Spleen (tissue), 11 donors: ENCODE measurements around the gene FAM43B. TPM values are rescaled to one million over a fixed set of nuclear protein-coding genes. Genes with fewer than 3 reads are reported as not detected.

Experiments used
- DNase-seq: peaks from one replicate; pipeline ENCODE4 v3.0.0-alpha.2; 2020
- H3K27ac ChIP-seq, 8 donors: fragments of 200-600 bp; sonication (generic) in 7 of 8; 1 replicate in 4 of 8; 2 replicates in 4 of 8; pipeline versions ENCODE4 v1.5.0 to v1.8.0; 2016 to 2021; ENCODE audit warnings: inconsistent platforms in 4 of 8, mild to moderate bottlenecking in 4 of 8, moderate library complexity in 1 of 8
- H3K27me3 ChIP-seq, 7 donors: fragments of 200-600 bp; sonication (generic) in 6 of 7; replicated peaks in 1 of 7; 1 replicate in 4 of 7; 2 replicates in 3 of 7; pipeline versions ENCODE4 v1.5.0 to v1.8.0; 2016 to 2021; ENCODE audit warnings: inconsistent platforms in 3 of 7, mild to moderate bottlenecking in 1 of 7
- H3K36me3 ChIP-seq, 6 donors: fragments of 200-600 bp; sonication (generic) in 5 of 6; 1 replicate in 4 of 6; 2 replicates in 2 of 6; pipeline versions ENCODE4 v1.5.0 to v1.8.0; 2016 to 2021; ENCODE audit warnings: inconsistent platforms in 2 of 6
- H3K4me1 ChIP-seq, 6 donors: fragments of 200-600 bp; sonication (generic) in 5 of 6; 1 replicate in 3 of 6; 2 replicates in 3 of 6; pipeline versions ENCODE4 v1.5.0 to v1.8.0; 2016 to 2021; ENCODE audit warnings: inconsistent platforms in 3 of 6
- H3K4me3 ChIP-seq, 8 donors: fragments of 200-600 bp; sonication (generic) in 7 of 8; 1 replicate in 4 of 8; 2 replicates in 4 of 8; pipeline versions ENCODE4 v1.5.0 to v1.8.0; 2016 to 2021; ENCODE audit warnings: inconsistent platforms in 4 of 8, mild to moderate bottlenecking in 4 of 8, moderate library complexity in 2 of 8
- H3K9me3 ChIP-seq, 8 donors: fragments of 200-600 bp; sonication (generic) in 7 of 8; 1 replicate in 4 of 8; 2 replicates in 4 of 8; pipeline versions ENCODE4 v1.5.0 to v1.8.0; 2016 to 2021; ENCODE audit warnings: inconsistent platforms in 4 of 8
- CTCF ChIP-seq, 11 experiments: fragments of 200-600 bp in 7 of 11; fragments of 450-650 bp in 4 of 11; sonication (generic) in 4 of 11; IDR thresholded peaks in 8 of 11; conservative IDR thresholded peaks in 3 of 11; 1 replicate in 7 of 11; 2 replicates in 4 of 11; pipeline versions ENCODE4 v1.4.0 to v1.8.0; 2016 to 2021; ENCODE audit warnings: antibody characterized with exemption in 11 of 11, inconsistent platforms in 4 of 11, mild to moderate bottlenecking in 1 of 11
- POLR2A ChIP-seq, 3 donors: fragments of 450-650 bp; IDR thresholded peaks; one replicate each; pipeline ENCODE4 v1.5.1; 2017; ENCODE audit warnings: antibody characterized with exemption in 3 of 3, mild to moderate bottlenecking in 1 of 3
- POLR2AphosphoS5 ChIP-seq, 3 donors: sonication (generic); formaldehyde crosslinking; IDR thresholded peaks; one replicate each; pipeline ENCODE4 v1.5.1; 2017; ENCODE audit warnings: antibody characterized with exemption in 3 of 3
- WGBS, 5 donors: extraction: QIAGEN DNeasy Blood & Tissue Kit in 3 of 5; methylation state at CpG; one replicate each; pipeline versions ENCODE4 v1.1.5 to v1.1.7; 2013 to 2018; 5-methylcytosine and 5-hydroxymethylcytosine counted together
- intact Hi-C: fragments of 100-400 bp; cut with DNase I; formaldehyde crosslinking; loops from one replicate; pipeline ENCODE4 v1.15.0; 2023; ENCODE audit warnings: low total_unique reads
- polyA plus RNA-seq, 3 donors: library from polyadenylated mRNA; stranded (reverse); fragments of 200-250 nt; gene quantifications; one replicate each; pipeline ENCODE4 v1.2.1, GENCODE V29; 2013
- total RNA-seq, 7 donors: library from RNA; depleted of rRNA in 3 of 7; stranded (reverse); fragments of >200 nt in 3 of 7; fragmentation: NEBNext Ultra II Directional in 4 of 7; extraction: Animal tissue kit (Norgen Biotek cat#: 25700) in 4 of 7; gene quantifications; one replicate each; pipeline versions ENCODE4 v1.1.0 to v1.2.1, GENCODE V29; 2016 to 2021
- donor health status: healthy with polysubstance abuse.
- donor health status: DM: no; HTN: no; CAD: no; lungs with moderate emphysema.
- donor health status: DM: no; HTN: no; CAD: no.
- donor health status: Bipolar disorder and iron deficiency.
- donor health status: healthy.
- donor health status: DM: no; HTN: no; CAD: no.
- donor health status: DM: yes; HTN: yes; CAD: no.

FAM43B gene
- total and polyA plus RNA-seq, 10 donors: 0.11 to 0.97 (median 0.71) TPM

DNA sequence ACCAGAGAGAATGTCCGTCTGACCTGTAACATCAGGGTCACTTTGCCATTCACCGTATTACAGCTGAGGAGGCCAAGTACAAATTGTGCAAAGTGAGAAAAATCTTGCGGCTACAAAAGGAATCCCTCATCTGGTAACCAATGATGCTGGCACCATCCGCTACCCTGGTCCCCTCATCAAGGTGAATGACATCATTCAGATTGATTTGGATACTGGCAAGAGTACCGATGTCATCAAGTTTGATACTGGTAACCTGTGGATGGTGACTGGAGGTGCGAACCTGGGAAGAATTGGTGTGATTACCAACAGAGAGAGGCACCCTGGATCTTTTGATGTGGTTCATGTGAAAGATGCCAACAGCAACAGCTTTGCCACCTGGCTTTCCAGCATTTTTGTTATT is 26.1 kb upstream of the FAM43B start:
- Histone ChIP-seq H3K27ac (no peak overlapping the region), H3K36me3 (no peaks in the 10 kb centered on the region), H3K27me3 (peaks cover 0 to 46% (median 11%) of the 10 kb centered on the region in 7 donors), H3K9me3 (no peaks in the 10 kb centered on the region), H3K4me1 (peaks cover 0 to 7% (median 6%) of the 10 kb centered on the region in 6 donors), H3K4me3 (no peak overlapping the region)
- intact Hi-C loops: no loop called here
- 83 to 93% (median 90%) methylated on average over 6 of the region's 6 CpGs for WGBS, 5 donors
- TF ChIP-seq POLR2AphosphoS5 (IDR thresholded peaks at IDR 0.05): no peak
- TF ChIP-seq POLR2A (IDR thresholded peaks at IDR 0.05): no peak
- TF ChIP-seq CTCF (IDR thresholded peaks at IDR 0.05 in 8 of 11, conservative IDR thresholded peaks at IDR 0.05 in 3 of 11): no peak
- no peak for DNase-seq

DNA sequence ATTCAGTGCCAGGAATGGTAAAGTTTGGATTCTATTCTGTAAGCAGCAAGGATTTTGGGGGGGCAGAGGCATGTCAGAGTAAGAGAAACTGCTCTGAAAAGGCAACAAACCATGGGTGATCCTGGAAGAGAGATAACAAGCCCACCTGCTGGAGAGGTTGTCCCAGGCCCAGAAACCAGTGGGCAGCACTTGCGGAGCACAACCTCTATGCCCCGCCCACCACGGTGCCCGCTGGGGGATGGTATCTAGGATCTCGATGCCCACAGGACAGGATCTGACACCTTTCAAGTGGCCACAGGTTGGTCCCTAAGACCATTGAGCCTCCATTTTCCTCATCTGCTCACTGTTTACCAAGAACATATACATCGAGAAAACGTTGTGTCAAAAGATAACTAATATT is 24.2 kb upstream of the FAM43B start:
- Histone ChIP-seq H3K4me1 (no peaks in the 10 kb centered on the region), H3K27ac (no peak overlapping the region), H3K36me3 (no peaks in the 10 kb centered on the region), H3K9me3 (no peaks in the 10 kb centered on the region), H3K27me3 (peaks cover 0 to 37% (median 11%) of the 10 kb centered on the region in 7 donors), H3K4me3 (no peak overlapping the region)
- no peak for DNase-seq
- WGBS, 5 donors: 71 to 79% (median 75%) methylated on average over 7 of the region's 7 CpGs
- intact Hi-C loops: no loop called here
- no peak for TF ChIP-seq POLR2A (IDR thresholded peaks at IDR 0.05)
- TF ChIP-seq POLR2AphosphoS5 (IDR thresholded peaks at IDR 0.05): no peak
- no peak for TF ChIP-seq CTCF (IDR thresholded peaks at IDR 0.05 in 8 of 11, conservative IDR thresholded peaks at IDR 0.05 in 3 of 11)

- H3K27ac ChIP-seq: peak overlapping the region in 1 of 8 donors; percentile 1
- no peak for TF ChIP-seq CTCF (IDR thresholded peaks at IDR 0.05 in 8 of 11, conservative IDR thresholded peaks at IDR 0.05 in 3 of 11)
- peak in 1 of 3 donors; percentile 72 for TF ChIP-seq POLR2AphosphoS5 (IDR thresholded peaks at IDR 0.05)
- no peak for TF ChIP-seq POLR2A (IDR thresholded peaks at IDR 0.05)
- DNase-seq: no peak
- intact Hi-C loops: no loop called here
- peaks cover 0 to 12% (median 0%) of the 10 kb centered on the region in 6 donors for H3K4me1 ChIP-seq
- no peak overlapping the region for H3K4me3 ChIP-seq
- peaks cover 0 to 37% (median 11%) of the 10 kb centered on the region in 7 donors for H3K27me3 ChIP-seq
- H3K9me3 ChIP-seq: no peaks in the 10 kb centered on the region
- WGBS, 5 donors: 7 to 19% (median 11%) methylated on average over 8 of the region's 8 CpGs
- H3K36me3 ChIP-seq: no peaks in the 10 kb centered on the region
Measured at GRCh38 chr1:20530306-20530705, 22.1 kb upstream of the FAM43B start.

DNA sequence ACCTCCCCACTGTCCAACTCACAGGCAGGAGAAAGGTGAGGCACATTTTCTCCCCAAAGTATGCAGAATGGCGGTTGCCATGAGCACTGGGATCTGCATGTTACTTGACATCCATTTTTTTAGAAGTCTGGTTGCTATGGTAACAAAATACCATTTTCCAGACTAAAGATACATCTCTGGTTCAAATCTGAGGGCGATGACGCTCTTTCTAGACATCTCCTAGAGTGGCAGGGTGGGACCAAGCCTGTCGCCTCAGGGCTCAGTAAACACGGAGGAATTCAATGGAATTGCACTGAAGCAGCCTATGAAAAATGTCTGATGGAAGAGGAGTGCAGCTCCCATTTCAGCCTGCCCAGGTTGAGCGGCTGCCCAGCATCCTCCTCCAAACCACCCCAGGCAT is 21.5 kb upstream of the FAM43B start:
- Histone ChIP-seq H3K4me1 (peaks cover 0 to 12% (median 0%) of the 10 kb centered on the region in 6 donors), H3K36me3 (no peaks in the 10 kb centered on the region), H3K27me3 (peaks cover 0 to 37% (median 11%) of the 10 kb centered on the region in 7 donors), H3K27ac (no peak overlapping the region), H3K4me3 (no peak overlapping the region), H3K9me3 (no peaks in the 10 kb centered on the region)
- TF ChIP-seq CTCF (IDR thresholded peaks at IDR 0.05 in 8 of 11, conservative IDR thresholded peaks at IDR 0.05 in 3 of 11) (no peak), POLR2AphosphoS5 (IDR thresholded peaks at IDR 0.05) (no peak), POLR2A (IDR thresholded peaks at IDR 0.05) (no peak)
- WGBS, 5 donors: 75 to 88% (median 77%) methylated on average over 6 of the region's 6 CpGs
- intact Hi-C loops: no loop called here
- DNase-seq: no peak
